HEK293T (cell line): Measurements from ENCODE around the gene CCNI.

ENCODE experiments used
- ARNT ChIP-seq: fragments of 450-650 bp; IDR thresholded peaks from 2 replicates; pipeline ENCODE4 v1.6.1; 2017; ENCODE audit warnings: mild to moderate bottlenecking
- BHLHE40 ChIP-seq: fragments of 450-650 bp; IDR thresholded peaks from 2 replicates; pipeline ENCODE4 v1.6.1; 2016; ENCODE audit warnings: mild to moderate bottlenecking, moderate library complexity, borderline replicate concordance
- FOXA1 ChIP-seq: fragments of 450-650 bp; IDR thresholded peaks from 2 replicates; pipeline ENCODE4 v1.6.1; 2016; ENCODE audit warnings: mild to moderate bottlenecking
- FOXK2 ChIP-seq: fragments of 450-650 bp; IDR thresholded peaks from 2 replicates; pipeline ENCODE4 v1.6.1; 2016; ENCODE audit warnings: mild to moderate bottlenecking
- FOXM1 ChIP-seq: fragments of 450-650 bp; IDR thresholded peaks from 2 replicates; pipeline ENCODE4 v1.6.1; 2017; ENCODE audit warnings: mild to moderate bottlenecking, borderline replicate concordance
- LEF1 ChIP-seq: fragments of 450-650 bp; IDR thresholded peaks from 2 replicates; pipeline ENCODE4 v1.6.1; 2017; ENCODE audit warnings: mild to moderate bottlenecking, borderline replicate concordance
- SUZ12 ChIP-seq: fragments of 450-650 bp; IDR thresholded peaks from 2 replicates; pipeline ENCODE4 v1.6.1; 2016; ENCODE audit warnings: mild to moderate bottlenecking
- TARDBP ChIP-seq: fragments of 450-650 bp; IDR thresholded peaks from 2 replicates; pipeline ENCODE4 v1.6.1; 2016
- ZNF384 ChIP-seq: fragments of 450-650 bp; IDR thresholded peaks from 2 replicates; pipeline ENCODE4 v1.6.1; 2016

GRCh38 chr4:77002321-77003107 is 73.3 kb downstream of the CCNI start:
- no peak for TF ChIP-seq FOXM1
- no peak for TF ChIP-seq TARDBP
- TF ChIP-seq FOXK2 = no peak
- TF ChIP-seq BHLHE40 = no peak
- TF ChIP-seq LEF1 = no peak
- no peak for TF ChIP-seq FOXA1
- no peak for TF ChIP-seq ARNT
- TF ChIP-seq SUZ12 = no peak
- no peak for TF ChIP-seq ZNF384
